Measurements from ENCODE around the gene PFKFB3. TPM values are rescaled to one million over a fixed set of nuclear protein-coding genes. Genes with fewer than 3 reads are reported as not detected.
A peak's percentile ranks its signal among the peaks of the same experiment; 100 is the strongest.

Gene PFKFB3
- 10 to 100 TPM; 26.2 to 42.7 TPM for polyA plus RNA-seq

DNA sequence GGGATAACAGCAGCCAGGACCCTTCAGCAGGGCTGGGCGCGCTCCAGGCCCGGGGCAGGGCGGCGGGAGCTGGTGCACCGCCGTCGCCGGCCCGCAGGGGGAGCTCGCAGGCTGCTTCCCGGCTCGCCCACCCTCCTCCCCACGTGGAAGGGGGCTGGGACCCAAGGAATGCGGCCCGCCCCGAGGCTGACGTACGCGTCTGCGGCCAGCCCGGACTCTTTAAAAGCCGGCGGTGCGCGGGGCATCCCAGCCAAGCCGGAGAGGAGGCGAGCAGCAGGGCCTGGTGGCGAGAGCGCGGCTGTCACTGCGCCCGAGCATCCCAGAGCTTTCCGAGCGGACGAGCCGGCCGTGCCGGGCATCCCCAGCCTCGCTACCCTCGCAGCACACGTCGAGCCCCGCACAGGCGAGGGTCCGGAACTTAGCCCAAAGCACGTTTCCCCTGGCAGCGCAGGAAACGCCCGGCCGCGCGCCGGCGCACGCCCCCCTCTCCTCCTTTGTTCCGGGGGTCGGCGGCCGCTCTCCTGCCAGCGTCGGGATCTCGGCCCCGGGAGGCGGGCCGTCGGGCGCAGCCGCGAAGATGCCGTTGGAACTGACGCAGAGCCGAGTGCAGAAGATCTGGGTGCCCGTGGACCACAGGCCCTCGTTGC, at the start of gene PFKFB3:
PFKFB3 (plus strand) TSS at position 249 of the 647 bp plus-strand sequence; CDS start at position 578, 329 bp downstream.
- Histone ChIP-seq H3K27me3 (ENCODE audit: control insufficient read depth in 1 of 2, insufficient read depth in 2 of 2, low read length in 2 of 2) (no peaks in the 10 kb centered on the region), H3K36me3 (ENCODE audit: control insufficient read depth in 2 of 2, insufficient read depth in 2 of 2, low read length in 1 of 2) (no peaks in the 10 kb centered on the region), H3K27ac (ENCODE audit: low read depth in 2 of 2, low read length in 1 of 2) (peak within 1 kb of the TSS; percentile 92 to 95), H3K4me1 (ENCODE audit: control insufficient read depth in 2 of 2, insufficient read depth in 2 of 2, low read length in 1 of 2) (peaks cover 5 to 7% of the 10 kb centered on the region in 2 donors), H3K4me3 (ENCODE audit: low read depth in 1 of 2, low read length in 2 of 2) (peak within 1 kb of the TSS; percentile 87 to 89), H3K9me3 (ENCODE audit: control insufficient read depth in 2 of 2, insufficient read depth in 1 of 2, low read depth in 1 of 2, low read length in 1 of 2) (no peaks in the 10 kb centered on the region)
- WGBS, 2 donors: 0% methylated on average over 65 to 75 of the region's 75 CpGs

DNA sequence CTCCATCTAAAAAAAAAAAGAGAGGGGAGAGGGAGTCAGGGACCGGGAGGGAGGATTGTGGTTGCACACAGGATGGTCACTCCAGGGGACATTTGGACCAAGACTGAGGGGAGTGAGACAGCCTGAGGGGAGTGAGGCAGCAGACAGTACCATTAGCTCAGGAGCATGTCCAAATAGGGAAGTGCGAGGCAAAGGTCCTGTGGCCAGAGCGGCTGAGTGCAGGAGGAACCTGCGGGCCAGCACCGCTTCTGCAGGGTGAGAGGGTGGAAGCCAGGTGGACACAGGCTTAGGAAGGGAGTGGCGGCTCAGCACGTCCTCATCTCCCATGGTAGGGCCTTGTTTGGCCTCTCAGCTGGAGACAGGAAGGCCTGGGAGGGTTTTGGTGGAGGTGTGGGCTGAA, 48.9 kb upstream of the PFKFB3 start:
- no peaks in the 10 kb centered on the region for H3K36me3 ChIP-seq (ENCODE audit: control insufficient read depth in 2 of 2, insufficient read depth in 2 of 2, low read length in 1 of 2)
- peaks cover 0 to 4% of the 10 kb centered on the region in 2 donors for H3K4me1 ChIP-seq (ENCODE audit: control insufficient read depth in 2 of 2, insufficient read depth in 2 of 2, low read length in 1 of 2)
- no peaks in the 10 kb centered on the region for H3K9me3 ChIP-seq (ENCODE audit: control insufficient read depth in 2 of 2, insufficient read depth in 1 of 2, low read depth in 1 of 2, low read length in 1 of 2)
- no peak overlapping the region for H3K4me3 ChIP-seq (ENCODE audit: low read depth in 1 of 2, low read length in 2 of 2)
- H3K27me3 ChIP-seq (ENCODE audit: control insufficient read depth in 1 of 2, insufficient read depth in 2 of 2, low read length in 2 of 2): no peaks in the 10 kb centered on the region
- WGBS, 2 donors: 89 to 91% methylated on average over 7 of the region's 7 CpGs
- no peak overlapping the region for H3K27ac ChIP-seq (ENCODE audit: low read depth in 2 of 2, low read length in 1 of 2)

DNA sequence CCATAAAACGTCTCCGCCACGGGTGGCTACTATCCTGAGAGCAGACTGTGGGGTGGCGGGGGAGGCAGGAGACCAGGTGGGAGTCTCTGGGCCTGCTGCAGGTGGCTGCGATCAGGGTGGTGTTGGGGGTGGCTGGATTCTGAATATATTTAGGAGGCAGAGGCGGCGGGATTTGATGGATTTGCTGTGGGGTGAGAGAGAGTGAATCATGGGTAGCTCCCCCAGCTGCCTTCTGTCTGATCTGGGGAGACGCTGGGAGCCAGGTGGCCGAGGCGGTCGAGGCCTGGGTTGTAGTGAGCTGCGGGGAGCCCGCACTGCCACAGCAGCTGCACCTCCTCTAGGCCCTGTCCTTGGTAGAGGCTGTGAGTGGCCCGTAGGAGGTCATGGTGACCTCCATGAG, 48.2 kb upstream of the PFKFB3 start:
- Histone ChIP-seq H3K4me3 (ENCODE audit: low read depth in 1 of 2, low read length in 2 of 2) (no peak overlapping the region), H3K27ac (ENCODE audit: low read depth in 2 of 2, low read length in 1 of 2) (no peak overlapping the region), H3K4me1 (ENCODE audit: control insufficient read depth in 2 of 2, insufficient read depth in 2 of 2, low read length in 1 of 2) (peaks cover 0 to 4% of the 10 kb centered on the region in 2 donors), H3K36me3 (ENCODE audit: control insufficient read depth in 2 of 2, insufficient read depth in 2 of 2, low read length in 1 of 2) (no peaks in the 10 kb centered on the region), H3K27me3 (ENCODE audit: control insufficient read depth in 1 of 2, insufficient read depth in 2 of 2, low read length in 2 of 2) (no peaks in the 10 kb centered on the region), H3K9me3 (ENCODE audit: control insufficient read depth in 2 of 2, insufficient read depth in 1 of 2, low read depth in 1 of 2, low read length in 1 of 2) (no peaks in the 10 kb centered on the region)
- 91 to 93% methylated on average over 14 of the region's 14 CpGs for WGBS, 2 donors

DNA sequence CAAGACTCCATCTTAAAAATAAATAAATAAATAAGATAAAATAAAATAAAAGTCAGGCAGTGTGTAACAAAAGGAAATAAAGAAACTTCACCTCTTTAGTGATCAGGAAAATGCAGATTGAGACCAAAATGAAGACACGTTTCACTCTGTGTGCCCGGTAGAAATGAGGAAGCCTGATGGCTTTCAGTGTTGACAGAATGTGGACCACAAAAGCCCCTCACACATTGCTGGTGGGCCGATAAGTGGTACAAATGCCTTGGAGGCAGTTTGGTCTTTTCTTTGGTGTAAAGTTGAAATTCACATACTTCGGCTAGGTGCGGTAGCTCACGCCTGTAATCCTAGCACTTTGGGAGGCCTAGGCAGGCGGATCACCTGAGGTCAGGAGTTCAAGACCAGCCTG, 44.5 kb upstream of the PFKFB3 start:
- peak overlapping the region in 1 of 2 donors; percentile 41 for H3K27ac ChIP-seq (ENCODE audit: low read depth in 2 of 2, low read length in 1 of 2)
- no peaks in the 10 kb centered on the region for H3K9me3 ChIP-seq (ENCODE audit: control insufficient read depth in 2 of 2, insufficient read depth in 1 of 2, low read depth in 1 of 2, low read length in 1 of 2)
- peaks cover 0 to under 1% of the 10 kb centered on the region in 2 donors for H3K4me1 ChIP-seq (ENCODE audit: control insufficient read depth in 2 of 2, insufficient read depth in 2 of 2, low read length in 1 of 2)
- no peaks in the 10 kb centered on the region for H3K36me3 ChIP-seq (ENCODE audit: control insufficient read depth in 2 of 2, insufficient read depth in 2 of 2, low read length in 1 of 2)
- no peaks in the 10 kb centered on the region for H3K27me3 ChIP-seq (ENCODE audit: control insufficient read depth in 1 of 2, insufficient read depth in 2 of 2, low read length in 2 of 2)
- H3K4me3 ChIP-seq (ENCODE audit: low read depth in 1 of 2, low read length in 2 of 2): no peak overlapping the region
- WGBS, 2 donors: 92 to 95% methylated on average over 7 of the region's 7 CpGs

DNA sequence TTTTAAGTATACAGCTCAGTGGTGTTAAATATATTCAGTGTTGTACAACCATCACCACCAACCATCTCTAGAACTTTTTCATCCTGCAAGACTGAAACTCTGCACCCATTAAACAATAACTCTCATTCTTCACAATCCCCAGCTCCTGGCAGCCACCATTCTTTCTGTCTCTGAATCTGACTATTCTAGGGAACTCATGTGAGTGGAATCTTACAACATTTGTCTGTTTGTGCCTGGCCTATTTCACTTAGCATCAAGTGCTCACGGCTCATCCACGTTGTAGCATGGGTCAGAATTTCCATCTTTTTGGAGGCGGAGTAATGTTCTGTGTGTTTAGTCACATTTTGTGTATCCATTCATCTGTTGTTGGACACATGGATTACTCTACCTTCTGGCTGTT, 40.8 kb upstream of the PFKFB3 start:
- peaks cover 2% of the 10 kb centered on the region in 2 donors for H3K4me1 ChIP-seq (ENCODE audit: control insufficient read depth in 2 of 2, insufficient read depth in 2 of 2, low read length in 1 of 2)
- no peaks in the 10 kb centered on the region for H3K27me3 ChIP-seq (ENCODE audit: control insufficient read depth in 1 of 2, insufficient read depth in 2 of 2, low read length in 2 of 2)
- WGBS, 2 donors: 69 to 74% methylated on average over 3 of the region's 3 CpGs
- H3K9me3 ChIP-seq (ENCODE audit: control insufficient read depth in 2 of 2, insufficient read depth in 1 of 2, low read depth in 1 of 2, low read length in 1 of 2): no peaks in the 10 kb centered on the region
- H3K36me3 ChIP-seq (ENCODE audit: control insufficient read depth in 2 of 2, insufficient read depth in 2 of 2, low read length in 1 of 2): no peaks in the 10 kb centered on the region
- no peak overlapping the region for H3K4me3 ChIP-seq (ENCODE audit: low read depth in 1 of 2, low read length in 2 of 2)
- no peak overlapping the region for H3K27ac ChIP-seq (ENCODE audit: low read depth in 2 of 2, low read length in 1 of 2)

DNA sequence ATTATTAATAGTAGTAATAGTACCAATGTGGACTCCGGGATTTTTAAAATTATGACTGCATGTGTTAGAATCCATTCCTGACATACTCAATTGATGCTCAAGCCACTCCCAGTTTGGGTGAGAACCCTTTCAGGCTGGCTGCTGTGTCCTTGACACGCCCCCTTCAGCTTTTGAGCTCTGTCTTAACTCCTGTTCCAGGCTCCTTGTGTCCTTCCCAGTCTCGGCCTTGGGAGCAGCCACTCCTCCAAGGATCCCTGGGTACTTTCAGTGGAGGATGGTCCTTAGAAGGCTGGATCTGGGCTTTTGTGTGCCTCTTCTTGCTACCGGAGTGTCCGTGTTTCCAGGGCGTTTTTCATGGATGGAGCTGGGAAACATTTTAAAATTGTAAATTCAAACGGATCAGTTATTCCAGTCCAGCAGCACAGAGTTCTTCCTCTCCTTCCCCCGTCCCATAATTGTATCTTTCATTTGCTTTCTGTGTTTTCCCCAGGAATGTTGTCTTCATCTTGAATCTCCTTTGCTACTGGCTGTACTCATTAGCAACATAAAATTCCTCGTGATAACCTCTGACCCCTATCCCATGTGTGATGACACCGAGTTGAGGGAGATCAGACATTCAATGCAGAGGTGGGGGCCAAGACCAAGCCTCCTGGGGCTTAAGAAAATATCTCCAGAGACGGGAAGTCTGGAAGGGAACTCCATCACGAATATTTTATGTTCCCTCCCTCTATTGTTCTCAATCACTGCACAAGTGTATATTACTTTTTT, 40.0 kb upstream of the PFKFB3 start:
- peaks cover 2% of the 10 kb centered on the region in 2 donors for H3K4me1 ChIP-seq (ENCODE audit: control insufficient read depth in 2 of 2, insufficient read depth in 2 of 2, low read length in 1 of 2)
- H3K36me3 ChIP-seq (ENCODE audit: control insufficient read depth in 2 of 2, insufficient read depth in 2 of 2, low read length in 1 of 2): no peaks in the 10 kb centered on the region
- H3K27ac ChIP-seq (ENCODE audit: low read depth in 2 of 2, low read length in 1 of 2): peak overlapping the region; percentile 73 to 84
- no peaks in the 10 kb centered on the region for H3K9me3 ChIP-seq (ENCODE audit: control insufficient read depth in 2 of 2, insufficient read depth in 1 of 2, low read depth in 1 of 2, low read length in 1 of 2)
- H3K27me3 ChIP-seq (ENCODE audit: control insufficient read depth in 1 of 2, insufficient read depth in 2 of 2, low read length in 2 of 2): no peaks in the 10 kb centered on the region
- WGBS, 2 donors: 53 to 57% methylated on average over 12 of the region's 12 CpGs
- peak overlapping the region in 1 of 2 donors; percentile 70 for H3K4me3 ChIP-seq (ENCODE audit: low read depth in 1 of 2, low read length in 2 of 2)

DNA sequence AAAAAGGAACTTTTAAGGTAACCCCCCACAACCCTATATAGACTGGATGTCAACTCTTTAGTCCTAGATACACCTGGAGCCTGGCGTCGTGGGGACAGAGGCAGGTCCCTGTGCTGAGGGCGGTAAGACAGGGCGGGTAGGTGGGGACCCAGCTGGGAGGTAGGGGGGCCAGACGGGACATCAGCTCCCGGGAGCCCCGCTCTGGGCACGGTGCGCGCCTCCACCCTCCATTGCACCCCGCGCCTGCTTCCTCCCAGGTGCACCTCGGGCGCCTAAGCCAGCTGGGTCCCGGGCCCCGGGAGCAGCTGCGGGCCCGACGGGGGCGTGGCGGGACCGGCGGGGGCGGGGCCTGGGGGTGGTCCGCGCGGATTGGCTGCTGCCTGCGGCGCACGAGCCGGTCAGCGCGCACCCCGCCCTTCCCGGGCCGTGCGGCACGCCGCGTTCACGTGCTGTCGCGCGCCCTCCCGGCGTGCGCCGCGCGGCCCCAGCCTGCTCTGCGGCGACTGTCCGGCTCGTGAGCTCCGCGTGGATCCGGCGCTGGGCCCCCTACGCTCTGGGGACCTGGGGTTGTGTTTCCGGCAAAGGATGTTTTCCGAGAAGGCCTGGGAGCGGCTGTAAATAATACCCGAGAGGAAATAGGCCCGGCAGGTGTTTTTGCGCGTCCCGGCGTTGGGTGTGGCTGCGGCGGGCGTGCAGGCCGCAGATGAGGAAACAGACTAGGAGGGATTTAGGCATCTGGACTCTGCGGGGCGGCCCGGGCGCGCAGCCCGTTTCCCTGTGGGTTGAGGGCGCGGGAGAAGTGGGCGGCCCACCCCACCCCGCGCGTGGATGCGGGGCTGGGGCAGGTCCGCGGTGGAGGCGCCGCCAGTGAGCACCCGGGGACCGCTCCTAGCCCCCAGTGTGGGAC, 39.1 kb upstream of the PFKFB3 start:
- Histone ChIP-seq H3K27me3 (ENCODE audit: control insufficient read depth in 1 of 2, insufficient read depth in 2 of 2, low read length in 2 of 2) (no peaks in the 10 kb centered on the region), H3K36me3 (ENCODE audit: control insufficient read depth in 2 of 2, insufficient read depth in 2 of 2, low read length in 1 of 2) (peaks cover 0 to 2% of the 10 kb centered on the region in 2 donors), H3K9me3 (ENCODE audit: control insufficient read depth in 2 of 2, insufficient read depth in 1 of 2, low read depth in 1 of 2, low read length in 1 of 2) (no peaks in the 10 kb centered on the region), H3K4me1 (ENCODE audit: control insufficient read depth in 2 of 2, insufficient read depth in 2 of 2, low read length in 1 of 2) (peaks cover 2 to 9% of the 10 kb centered on the region in 2 donors), H3K4me3 (ENCODE audit: low read depth in 1 of 2, low read length in 2 of 2) (peak overlapping the region; percentile 70 to 83), H3K27ac (ENCODE audit: low read depth in 2 of 2, low read length in 1 of 2) (peak overlapping the region; percentile 89 to 91)
- 0 to 1% methylated on average over 78 to 91 of the region's 91 CpGs for WGBS, 2 donors

DNA sequence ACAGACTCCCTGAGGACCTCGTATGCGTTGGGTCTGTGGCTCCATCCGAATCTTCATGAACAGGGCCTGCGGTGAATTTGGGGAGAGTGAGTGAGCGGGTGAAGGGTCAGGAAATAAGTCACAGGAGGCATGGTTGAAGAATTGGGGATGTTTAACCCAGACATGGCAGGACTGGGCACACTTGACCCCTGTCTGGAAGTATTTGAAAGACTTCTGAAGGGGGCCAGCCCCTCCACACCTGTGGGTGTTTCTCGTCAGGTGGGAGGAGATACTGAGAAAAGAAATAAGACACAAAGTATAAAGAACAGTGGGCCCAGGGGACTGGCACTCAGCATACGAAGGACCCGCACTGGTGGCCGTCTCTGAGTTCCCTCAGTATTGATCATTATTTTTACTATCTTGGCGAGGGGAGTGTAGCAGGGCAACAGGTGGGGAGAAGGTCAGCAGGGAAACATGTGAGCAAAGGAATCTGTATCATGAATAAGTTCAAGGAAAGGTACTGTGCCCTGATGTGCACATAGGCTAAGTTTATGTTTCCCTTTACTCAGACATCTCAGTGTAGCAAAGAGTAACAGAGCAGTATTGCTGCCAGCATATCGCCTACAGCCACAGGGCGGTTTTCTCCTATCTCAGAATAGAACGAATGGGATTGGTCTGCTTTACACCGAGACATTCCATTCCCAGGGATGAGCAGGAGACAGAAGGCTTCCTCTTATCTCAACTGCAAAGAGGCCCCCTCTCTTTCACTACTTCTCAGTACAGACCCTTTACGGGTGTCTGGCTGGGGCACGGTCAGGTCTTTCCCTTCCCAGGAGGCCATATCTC, 38.2 kb upstream of the PFKFB3 start:
- H3K27ac ChIP-seq (ENCODE audit: low read depth in 2 of 2, low read length in 1 of 2): peak overlapping the region; percentile 89 to 91
- peaks cover 0 to 2% of the 10 kb centered on the region in 2 donors for H3K36me3 ChIP-seq (ENCODE audit: control insufficient read depth in 2 of 2, insufficient read depth in 2 of 2, low read length in 1 of 2)
- no peaks in the 10 kb centered on the region for H3K27me3 ChIP-seq (ENCODE audit: control insufficient read depth in 1 of 2, insufficient read depth in 2 of 2, low read length in 2 of 2)
- peak overlapping the region; percentile 70 to 83 for H3K4me3 ChIP-seq (ENCODE audit: low read depth in 1 of 2, low read length in 2 of 2)
- 14 to 15% methylated on average over 16 of the region's 16 CpGs for WGBS, 2 donors
- H3K4me1 ChIP-seq (ENCODE audit: control insufficient read depth in 2 of 2, insufficient read depth in 2 of 2, low read length in 1 of 2): peaks cover 2 to 10% of the 10 kb centered on the region in 2 donors
- H3K9me3 ChIP-seq (ENCODE audit: control insufficient read depth in 2 of 2, insufficient read depth in 1 of 2, low read depth in 1 of 2, low read length in 1 of 2): no peaks in the 10 kb centered on the region

Measured in esophagus (tissue), 2 donors.